WI38 (cell line): ENCODE measurements around the gene MED13L.

ENCODE experiments used
- H3K4me3 ChIP-seq: 2 replicates; pipeline ENCODE4 v1.5.1; 2011; ENCODE audit warnings: low read depth, mild to moderate bottlenecking, control low read depth, low read length
- TF ChIP-seq, protein P1 (sequence below): IDR thresholded peaks from 2 replicates; pipeline ENCODE4 v1.5.1; 2012; ENCODE audit warnings: low read depth, mild to moderate bottlenecking, control low read depth, low read length

The MED13L gene

GRCh38 chr12:116048879-116049278 is 228.6 kb downstream of the MED13L start:
- TF ChIP-seq, protein P1, sequence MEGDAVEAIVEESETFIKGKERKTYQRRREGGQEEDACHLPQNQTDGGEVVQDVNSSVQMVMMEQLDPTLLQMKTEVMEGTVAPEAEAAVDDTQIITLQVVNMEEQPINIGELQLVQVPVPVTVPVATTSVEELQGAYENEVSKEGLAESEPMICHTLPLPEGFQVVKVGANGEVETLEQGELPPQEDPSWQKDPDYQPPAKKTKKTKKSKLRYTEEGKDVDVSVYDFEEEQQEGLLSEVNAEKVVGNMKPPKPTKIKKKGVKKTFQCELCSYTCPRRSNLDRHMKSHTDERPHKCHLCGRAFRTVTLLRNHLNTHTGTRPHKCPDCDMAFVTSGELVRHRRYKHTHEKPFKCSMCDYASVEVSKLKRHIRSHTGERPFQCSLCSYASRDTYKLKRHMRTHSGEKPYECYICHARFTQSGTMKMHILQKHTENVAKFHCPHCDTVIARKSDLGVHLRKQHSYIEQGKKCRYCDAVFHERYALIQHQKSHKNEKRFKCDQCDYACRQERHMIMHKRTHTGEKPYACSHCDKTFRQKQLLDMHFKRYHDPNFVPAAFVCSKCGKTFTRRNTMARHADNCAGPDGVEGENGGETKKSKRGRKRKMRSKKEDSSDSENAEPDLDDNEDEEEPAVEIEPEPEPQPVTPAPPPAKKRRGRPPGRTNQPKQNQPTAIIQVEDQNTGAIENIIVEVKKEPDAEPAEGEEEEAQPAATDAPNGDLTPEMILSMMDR = no peak
- H3K4me3 ChIP-seq = no peak overlapping the region

DNA sequence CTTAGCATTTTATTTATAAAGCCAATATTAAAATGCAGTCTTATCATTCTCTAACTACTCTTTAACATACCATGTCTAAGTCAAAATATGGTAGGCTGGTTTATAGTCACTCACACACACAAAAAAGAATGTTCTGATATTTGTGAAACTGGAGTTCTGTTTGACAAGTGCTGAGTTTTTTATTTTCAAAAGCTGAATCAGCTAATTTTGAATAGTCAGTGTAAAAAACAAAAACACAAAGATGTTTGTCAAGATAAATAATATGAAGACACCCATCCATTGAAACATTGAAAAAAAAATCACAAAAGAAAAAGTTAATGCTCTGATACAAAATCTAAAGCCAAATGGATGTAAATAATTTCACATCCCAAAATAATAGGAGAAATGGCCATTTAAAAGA is 231.5 kb downstream of the MED13L start:
- H3K4me3 ChIP-seq = no peak overlapping the region
- TF ChIP-seq, protein P1 = no peak

DNA sequence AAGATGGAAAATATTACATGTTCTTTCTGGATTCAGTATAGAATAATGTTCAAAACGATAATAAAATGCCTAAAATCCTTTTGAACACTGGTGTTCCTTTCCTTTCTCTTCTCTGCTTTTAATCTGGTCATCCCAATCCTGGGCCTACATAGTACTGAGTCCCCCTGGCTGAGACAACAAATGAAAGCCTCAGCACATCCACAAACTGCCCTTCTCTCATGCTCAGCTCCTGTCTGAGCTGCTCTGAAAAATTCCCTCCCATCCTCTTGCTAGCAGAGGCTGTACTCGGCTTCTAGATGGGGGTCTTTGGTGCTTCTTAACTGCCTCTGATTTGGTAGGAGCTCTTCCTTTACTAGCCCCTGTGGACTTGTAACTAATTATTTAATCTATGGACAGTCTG is 232.3 kb downstream of the MED13L start:
- no peak overlapping the region for H3K4me3 ChIP-seq
- TF ChIP-seq, protein P1 = no peak

DNA sequence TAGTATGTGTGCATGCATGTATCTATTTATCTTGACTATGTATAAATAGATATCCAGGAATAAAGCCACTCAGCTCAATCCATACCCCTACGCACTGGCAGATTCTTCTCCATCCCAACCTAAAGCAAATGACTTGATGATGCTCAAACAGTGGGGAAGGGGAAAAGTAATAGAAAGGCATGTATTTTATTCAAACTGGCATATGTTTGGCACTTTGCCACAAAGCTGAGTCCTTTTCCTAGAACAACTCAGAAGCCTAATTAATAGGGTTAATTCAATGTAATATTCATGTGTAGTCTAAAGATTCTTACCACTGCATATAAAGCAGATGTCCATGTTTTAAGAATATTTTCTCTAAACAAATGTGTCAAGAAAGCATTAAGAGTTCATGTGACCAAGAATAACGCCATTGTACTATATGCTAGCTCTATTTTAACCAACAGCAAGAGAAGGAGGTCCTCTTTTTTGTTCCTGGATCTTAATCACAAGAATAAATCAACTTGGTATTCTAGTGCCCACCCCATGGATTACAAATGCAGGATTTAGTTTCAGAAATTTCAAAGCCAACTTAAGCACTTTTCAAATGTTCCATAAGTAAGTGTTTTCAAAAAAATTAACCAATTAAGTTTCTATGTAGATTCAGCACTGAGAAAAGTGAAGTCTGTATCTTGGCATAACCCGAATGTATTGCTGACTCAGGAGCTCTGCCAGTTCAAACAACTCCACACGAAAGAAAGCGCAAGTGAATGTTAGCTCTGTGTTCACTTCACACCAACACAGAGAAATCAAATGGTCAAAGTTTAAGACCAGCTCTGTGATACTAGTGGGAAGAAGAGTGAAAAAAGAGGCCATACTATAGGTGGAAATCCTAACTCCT is 233.6 kb downstream of the MED13L start:
- TF ChIP-seq, protein P1 = no peak
- H3K4me3 ChIP-seq = no peak overlapping the region

GRCh38 chr12:116040402-116040801 is 237.1 kb downstream of the MED13L start:
- H3K4me3 ChIP-seq = no peak overlapping the region
- TF ChIP-seq, protein P1 = no peak

- TF ChIP-seq, protein P1 = no peak
- no peak overlapping the region for H3K4me3 ChIP-seq
Measured at GRCh38 chr12:116039081-116039480, 238.4 kb downstream of the MED13L start.
